ENCODE measurements around the gene SYT13.
A peak's percentile ranks its signal among the peaks of the same experiment; 100 is the strongest.

SYT13 gene

DNA sequence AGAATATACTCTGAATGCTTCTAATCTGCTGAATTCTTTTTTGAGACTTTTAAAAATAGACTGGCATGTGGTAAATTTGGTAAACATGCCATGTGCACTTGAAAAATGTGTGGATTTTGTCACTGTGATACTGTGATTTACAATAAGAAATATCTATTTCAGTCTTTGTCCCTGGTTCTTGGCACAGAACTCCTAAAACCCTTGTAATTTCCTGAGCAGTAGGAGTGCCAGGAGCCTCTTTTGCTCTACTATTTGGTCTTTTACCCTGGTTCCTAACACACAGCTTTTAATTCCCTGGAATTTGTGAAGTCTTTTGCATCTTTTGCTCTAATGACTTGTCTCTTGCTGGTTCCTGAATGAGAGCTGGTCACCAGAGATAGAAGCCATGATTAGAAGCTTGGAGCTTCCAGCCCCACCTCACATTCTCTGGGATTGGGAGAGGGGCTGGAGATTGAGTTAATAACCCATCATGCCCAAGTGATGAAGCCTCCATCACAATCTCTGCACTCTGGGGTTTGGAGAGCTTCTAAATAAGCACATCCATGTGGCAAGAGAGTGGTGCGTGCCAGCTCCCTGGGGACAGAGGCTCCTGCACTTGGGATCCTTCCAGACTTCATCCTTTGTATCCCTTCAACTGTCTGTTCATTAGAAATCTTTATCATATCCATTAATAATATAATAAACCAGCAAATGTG, 27.2 kb upstream of the SYT13 start:
- DNase-seq (ENCODE audit: low read depth in 3 of 3) = no peak

DNA sequence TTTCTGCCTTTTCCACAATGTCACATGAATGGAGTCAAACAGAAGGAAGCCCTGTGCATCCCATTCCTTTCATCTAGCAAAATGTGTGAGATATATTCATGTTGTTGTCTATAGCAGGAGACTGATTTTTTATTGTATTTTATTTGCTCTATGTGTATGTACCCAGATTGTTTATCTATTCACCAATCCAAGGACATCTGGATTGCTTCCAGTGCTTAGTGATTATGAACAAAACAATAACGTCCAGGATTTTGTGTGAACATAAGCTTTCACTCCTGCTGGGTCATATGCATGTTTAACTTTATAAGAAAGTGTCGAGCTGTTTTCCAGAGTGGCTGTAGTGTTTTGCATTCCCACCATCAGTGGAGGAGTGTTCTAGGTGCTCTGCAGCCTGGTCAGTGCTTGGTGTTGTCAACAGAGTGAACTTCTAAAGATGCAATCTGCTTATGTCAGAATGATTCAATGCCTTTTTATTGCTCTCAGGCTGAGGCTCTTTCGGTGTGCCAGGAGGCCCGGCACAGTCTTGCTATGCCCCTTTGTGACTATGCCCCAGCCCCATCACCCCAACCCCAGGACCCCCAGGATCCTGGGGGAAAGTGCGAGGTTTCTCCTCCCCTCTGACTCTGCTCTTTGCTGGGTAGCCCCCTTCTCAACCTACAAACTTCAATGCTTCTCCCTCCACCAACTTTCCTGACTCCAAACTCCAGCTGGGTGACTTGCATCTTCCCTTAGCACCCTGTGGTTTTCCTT, 19.9 kb upstream of the SYT13 start:
- DNase-seq (ENCODE audit: low read depth in 3 of 3) = no peak

DNA sequence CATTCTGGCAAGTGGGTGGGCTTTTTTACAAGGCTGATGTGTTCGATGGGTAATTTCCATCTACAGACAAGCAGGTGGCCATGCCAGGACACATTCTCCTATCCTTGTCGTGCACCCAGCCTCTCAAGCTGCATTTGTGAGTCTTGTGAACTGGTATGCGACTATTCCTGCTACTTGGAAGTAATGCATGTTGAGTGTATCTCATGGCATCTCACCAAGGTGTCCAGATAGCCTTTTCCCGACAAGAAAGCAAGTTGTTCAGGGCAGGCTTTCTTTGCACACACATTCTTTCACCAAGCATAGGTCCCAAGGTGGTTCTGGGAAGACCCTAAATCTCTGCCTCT, 18.8 kb upstream of the SYT13 start:
- no peak for DNase-seq (ENCODE audit: low read depth in 3 of 3)

DNA sequence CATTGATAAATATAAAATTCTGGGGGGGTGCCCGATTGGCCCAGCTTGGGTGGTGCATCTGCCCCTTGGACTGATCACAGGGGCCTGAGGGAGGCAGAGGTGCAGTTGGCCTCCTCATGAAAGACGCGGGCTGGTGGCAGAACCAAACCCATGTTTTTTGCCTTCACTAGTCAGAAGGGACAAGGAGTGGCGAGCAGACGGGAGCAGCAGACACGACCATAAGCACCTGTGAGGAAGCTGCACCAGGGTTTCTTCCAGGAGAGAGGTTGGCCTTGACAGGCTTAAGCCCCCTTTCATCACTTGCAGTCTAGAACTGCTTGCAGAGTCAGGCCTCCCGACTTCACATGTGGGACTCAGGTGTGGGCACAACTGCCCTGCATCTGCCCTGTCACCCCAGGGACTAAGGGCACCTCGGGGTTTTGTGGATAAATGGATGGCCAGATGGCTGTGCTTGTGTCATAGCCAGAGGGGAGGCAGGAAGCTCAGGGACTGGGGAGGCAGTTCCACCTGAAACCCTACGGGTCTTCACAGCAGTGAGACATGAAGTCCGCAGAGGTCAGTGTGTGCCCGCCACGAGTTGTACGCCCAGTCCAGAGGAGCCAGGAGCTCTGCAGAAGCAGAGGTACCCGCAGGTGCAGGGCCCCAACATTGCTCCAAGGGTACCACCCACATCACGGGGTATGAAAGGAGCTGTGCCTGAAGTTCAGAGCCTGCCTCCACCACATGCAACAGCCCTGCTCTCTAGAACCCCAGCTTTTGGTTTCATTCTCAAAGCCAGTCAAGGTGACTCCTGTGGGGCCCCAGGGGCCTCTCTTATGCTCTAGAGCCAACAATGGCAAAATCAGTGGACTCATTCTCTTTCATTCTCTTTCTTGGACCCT, 18.2 kb upstream of the SYT13 start:
- DNase-seq (ENCODE audit: low read depth in 3 of 3) = no peak

DNA sequence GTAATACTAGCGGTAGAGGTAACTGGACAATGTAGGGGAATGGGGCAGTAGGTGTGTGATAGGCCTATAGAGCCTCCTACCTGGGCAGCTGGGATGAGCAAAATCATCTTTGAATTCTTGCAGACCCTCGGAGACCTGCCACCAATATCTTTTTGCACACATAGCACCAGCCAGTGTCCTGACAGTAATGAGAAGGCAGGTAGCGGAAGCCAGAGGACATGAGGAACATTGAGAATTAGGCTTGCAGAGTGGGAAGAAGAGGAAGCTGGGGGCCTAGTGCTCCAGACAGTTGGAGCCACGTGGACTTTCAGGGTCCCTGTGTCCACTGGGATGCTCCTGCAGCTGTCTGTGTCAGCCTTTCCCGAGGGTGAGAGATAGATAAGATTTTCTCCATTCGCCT, 17.2 kb upstream of the SYT13 start:
- no peak for DNase-seq (ENCODE audit: low read depth in 3 of 3)

DNA sequence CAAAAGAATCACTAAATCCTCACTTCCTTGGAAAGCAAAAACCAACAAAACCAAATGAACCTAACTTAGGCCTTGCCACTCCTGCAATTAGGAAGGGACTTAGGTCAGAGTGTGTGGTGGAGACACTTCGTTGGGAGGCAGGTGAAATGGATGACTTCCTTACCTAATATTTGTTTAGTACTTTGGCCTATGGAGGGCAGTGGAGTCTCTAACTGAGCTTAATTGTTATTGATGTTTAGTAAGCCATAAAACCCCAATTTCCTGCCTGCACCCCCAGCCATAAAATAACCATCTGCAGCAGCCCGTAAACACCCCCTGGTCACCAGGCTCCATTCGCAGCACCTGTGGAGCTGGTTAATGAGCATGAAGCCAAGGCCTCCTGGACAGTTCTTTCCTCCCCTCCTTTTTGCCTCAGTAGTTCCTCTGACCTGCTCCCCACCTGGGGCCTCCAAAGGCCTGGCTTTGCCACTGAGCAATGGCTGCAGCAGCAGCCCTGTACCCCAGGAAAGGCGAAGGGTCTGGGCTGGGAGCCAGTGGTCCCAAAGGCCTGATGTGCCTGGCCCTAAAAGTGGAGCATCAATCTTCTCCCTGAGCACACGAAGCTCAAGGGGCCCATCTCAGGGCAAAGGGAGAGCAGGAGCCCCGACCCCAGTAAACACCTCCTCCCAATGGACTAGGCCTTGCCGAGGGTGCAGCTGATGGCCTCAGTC, 15.6 kb upstream of the SYT13 start:
- no peak for DNase-seq (ENCODE audit: low read depth in 3 of 3)

DNA sequence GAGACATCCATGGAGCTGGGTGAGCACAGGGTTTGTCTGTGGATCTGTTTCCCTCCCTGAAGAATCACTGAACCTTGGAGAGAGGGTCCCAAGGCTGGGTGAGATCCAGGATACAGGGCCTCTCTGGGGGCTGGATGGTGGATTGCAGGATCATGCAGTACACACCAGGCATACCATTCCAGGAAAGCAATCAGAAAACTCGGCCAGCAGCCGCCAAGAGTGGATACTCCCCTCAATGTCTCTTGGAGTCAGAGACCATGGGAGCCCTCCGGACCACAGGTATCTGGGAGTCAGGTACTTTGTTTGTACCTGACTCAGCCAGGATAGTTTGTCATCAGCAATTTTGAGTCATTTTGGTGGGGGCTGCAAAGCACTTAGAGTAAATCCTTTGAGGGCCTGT, 14.6 kb upstream of the SYT13 start:
- no peak for DNase-seq (ENCODE audit: low read depth in 3 of 3)

DNA sequence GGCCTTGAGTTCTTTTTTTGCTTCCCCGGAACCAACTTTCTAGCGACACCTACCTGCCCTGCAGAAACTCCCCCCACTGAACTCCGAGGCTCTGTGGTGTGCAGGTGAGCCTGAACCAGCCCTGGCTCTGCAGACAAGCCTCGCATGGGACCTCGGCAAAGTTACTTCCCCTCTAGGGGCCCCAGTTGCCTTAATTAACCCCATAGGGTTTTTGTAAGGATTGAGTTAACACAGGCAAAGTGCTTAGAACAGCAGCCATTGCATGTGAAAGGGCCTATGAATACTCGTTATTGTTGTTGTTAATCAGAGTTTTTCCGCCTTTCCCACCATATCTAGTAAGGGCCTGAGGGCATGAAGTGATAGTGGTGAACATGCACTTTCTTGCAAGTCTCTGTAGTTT, 12.6 kb upstream of the SYT13 start:
- DNase-seq (ENCODE audit: low read depth in 3 of 3) = no peak

DNA sequence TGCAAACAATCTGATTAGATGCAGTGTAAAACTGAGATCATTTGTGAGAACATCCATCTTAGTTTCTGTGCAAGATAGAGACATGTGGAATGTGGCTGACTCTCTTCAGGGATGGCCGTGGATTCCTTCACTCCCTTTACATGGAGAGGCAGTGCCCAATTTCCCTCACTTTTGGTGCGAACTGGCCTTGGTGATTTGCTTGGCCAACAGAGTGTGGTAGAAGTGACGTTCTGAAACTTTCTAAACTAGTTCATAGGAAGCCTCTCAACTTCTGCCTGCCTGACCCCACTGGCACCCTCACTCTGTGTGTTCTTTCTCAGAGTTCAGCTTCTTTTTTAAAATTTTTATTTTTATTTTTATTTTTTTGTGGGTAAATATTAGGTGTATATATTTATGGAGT, 9.9 kb upstream of the SYT13 start:
- no peak for DNase-seq (ENCODE audit: low read depth in 3 of 3)

DNA sequence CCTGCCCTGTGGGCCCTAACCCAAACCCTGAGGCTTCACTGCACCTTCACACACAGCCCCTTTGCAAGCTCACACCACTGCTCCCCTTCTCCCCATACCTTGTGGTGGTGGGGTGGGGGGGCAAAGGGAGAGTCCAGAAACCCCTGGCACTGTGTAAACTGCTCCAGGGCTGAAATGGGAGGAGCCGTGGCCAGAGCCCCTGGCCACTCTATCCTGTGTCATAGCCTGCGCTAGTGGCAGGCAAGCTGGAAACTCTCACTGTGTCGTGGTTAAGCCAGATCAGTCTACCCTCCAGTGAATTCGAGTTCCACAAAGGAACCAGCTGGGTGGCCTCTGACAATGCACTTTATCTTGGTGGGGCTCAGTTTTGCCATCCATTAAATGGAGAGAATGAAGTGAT, 8.4 kb upstream of the SYT13 start:
- DNase-seq (ENCODE audit: low read depth in 3 of 3) = no peak

DNA sequence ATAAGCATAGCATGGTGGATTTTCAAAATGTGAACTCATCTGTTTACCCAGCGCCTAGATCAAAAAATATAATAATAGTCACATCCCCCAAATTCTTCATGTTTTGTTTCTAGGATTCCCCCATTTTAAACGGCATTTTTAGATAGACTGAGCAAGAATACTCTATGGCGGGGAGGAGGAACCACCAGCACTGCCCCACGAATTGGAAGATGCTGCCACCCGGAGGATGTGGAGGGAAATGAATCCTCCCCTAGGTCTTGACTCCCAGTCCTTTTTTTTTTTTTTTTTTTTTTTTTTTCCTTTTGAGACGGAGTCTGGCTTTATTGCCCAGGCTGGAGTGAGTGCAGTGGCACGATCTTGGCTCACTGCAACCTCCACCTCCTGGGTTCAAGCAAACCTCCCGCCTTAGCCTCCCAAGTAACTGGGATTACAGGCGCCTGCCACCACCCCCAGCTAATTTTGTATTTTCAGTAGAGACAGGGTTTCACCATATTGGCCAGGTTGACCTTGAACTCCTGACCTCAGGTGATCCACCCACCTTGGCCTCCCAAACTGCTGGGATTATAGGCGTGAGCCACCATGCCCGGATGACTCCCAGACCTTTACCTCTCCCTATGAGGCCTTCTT, 7.5 kb upstream of the SYT13 start:
- peak; percentile 7 to 32 (median 20) for DNase-seq (ENCODE audit: low read depth in 3 of 3)

DNA sequence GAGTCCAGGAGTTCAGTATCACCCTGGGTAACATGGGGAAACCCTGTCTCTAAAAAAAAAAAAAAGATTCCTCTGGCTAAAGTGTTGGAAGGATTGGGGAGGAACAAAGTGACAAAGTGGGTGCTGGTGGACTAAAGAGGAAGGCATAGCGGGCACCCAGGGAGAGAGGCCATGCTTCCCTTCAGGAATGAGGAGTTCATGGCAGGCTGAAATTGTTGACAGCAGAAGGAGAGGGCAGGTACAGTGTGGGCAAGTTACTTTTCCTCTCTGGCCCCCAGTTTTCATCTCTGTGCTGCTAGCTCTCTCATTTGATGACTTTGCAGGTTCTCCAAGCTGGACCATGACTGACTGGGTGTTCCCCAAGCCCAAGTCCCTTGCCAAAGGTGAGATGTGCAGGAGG, 4.4 kb upstream of the SYT13 start:
- no peak for DNase-seq (ENCODE audit: low read depth in 3 of 3)

DNA sequence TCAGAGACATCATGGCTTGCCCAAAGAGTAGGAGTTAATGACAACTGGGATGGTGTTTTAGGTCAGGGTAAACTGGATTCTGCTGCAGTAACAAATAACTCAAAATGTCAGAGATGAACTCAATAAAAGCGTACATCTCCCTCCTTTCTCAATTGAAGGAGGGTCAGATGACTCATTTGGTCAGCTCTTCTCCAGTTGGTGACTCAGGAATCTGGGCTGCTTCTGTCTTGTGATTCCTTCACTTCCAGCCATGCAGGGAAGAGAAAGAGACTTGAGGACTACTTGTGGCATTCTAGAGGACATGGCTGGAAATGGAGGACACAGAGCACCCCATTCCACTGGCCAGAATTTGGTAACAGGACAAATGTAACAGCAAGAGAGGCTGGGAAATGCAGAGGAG, 3.2 kb upstream of the SYT13 start:
- no peak for DNase-seq (ENCODE audit: low read depth in 3 of 3)

DNA sequence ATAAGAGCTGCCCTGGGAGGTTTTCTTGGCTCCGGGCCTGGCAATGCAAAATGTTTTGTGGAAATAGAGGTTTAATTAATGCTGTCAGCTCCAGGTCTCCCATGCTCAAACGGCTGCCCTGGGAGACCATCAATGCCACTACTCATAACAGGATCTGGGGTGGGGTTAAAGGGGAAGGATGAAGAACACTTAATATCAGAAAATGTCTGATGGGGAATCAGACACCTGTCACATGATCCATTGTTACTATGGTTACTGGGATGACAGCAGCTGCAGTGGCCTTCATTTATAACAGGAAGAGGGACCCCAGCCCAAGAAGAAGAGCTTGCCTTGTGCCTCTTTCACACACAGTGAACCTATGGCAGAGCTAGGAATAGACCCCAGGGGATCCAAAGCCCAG, 2.2 kb upstream of the SYT13 start:
- no peak for DNase-seq (ENCODE audit: low read depth in 3 of 3)

DNA sequence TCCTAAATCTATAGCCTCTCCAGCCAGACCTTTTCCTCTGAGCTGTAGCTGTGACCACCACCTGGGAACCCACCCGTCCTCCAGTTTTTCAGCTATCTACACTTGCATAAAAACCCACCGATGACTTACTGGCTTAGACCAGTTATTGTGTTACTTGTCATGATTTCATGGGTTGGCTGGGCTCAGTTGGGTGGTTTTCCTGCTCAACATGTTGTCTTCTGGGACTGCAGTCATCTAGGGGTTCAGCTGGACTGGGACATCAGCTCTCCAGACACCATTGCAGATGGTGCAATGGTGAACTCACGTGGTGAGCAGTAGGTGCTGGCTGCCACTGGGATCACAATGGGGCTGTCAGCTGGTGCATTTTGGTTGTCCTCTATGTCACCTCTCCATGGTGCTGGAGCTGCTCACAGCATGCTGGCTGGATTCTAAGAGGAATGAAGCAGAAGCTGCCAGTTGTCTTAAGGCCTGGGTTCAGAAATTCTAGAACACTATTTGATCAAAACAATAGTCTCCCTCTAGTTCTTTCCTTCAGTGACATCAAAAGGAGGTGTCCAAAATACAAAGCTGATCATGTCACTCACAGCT, 1.3 kb upstream of the SYT13 start:
- DNase-seq (ENCODE audit: low read depth in 3 of 3) = no peak

DNA sequence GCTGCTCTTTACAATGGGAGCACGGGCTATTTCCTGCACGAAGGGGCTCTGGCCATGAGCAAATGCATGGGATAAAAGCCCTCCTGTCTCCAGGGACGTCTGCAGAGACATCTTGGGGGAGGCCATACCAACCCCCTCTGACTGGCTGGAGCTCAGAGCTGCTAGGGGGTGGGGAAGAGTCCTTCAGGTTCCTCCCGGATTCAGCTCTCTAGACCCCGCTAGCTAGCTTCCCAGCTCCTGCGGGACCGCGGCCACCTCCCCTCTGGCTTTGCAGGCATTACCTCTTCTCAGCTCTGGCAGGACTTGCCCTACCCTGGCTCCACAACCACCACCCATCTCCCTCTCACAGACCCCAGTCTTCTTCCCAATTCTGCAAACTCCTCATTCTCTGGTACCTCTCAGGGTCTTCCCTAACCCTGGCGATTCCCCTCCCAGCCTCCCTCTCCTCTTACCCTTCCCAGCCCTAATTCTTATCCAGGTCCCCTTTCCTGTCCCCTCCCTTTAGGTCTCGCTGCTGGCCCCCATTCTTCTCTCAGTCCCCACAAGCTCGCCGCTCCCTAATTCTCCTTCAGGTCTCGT, 802 bp downstream of the SYT13 start:
- no peak for DNase-seq (ENCODE audit: low read depth in 3 of 3)

DNA sequence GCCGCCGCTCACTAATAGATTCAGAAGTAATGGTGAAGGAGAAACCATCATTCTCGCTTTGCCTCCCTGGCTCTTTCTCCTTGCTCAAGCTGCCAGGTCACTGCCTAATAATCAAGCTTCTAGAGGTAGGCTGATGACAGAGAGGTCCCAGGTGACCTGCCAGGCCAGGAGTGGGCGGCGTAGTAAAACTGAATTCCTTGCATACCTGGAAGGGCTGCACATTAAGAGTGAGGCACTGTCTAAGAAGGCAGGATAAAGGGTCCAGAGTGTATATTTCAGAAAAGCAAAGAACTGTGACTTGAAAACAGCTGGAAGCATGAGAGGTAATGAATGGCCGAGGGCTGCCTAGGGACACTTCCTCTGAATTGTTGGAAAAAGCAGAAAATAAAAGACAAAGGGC, 4.1 kb downstream of the SYT13 start:
- DNase-seq (ENCODE audit: low read depth in 3 of 3) = no peak

DNA sequence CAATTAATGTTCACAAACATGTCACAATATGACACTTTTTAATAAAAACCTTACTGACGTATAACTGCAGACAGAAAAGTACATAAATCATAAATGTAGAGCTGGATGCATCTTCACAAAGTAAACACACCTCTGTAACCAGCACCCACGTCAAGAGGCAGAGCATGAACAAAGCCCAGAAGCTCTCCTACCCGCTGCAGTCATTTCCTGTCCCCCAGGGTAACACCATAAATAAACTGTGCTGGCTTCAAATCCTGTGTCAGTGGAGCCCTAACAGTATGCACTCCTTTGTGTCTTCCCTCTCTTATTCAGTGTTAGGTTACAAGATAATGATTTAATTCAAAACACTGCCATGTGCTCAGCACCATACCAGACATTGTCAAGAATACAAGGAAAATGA, 5.7 kb downstream of the SYT13 start:
- no peak for DNase-seq (ENCODE audit: low read depth in 3 of 3)

DNA sequence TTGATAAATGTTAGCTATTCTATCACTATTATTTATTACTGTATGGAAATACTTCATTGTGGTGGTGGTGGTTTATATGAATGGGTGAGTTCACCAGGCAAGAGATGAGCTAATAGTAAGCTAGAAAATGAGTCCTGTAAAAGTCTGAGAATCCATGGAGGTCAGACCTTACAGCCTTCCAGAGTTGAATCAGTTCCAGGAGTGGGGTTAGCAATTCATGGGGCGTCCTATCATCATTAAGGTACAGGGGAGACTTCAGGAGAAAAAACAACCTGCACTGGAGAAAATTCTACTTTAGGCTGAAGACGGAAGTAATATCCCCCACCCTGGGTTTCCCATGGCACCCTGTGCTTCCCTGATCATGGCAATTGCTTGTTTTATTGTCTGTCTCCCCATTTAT, 6.5 kb downstream of the SYT13 start:
- no peak for DNase-seq (ENCODE audit: low read depth in 3 of 3)

DNA sequence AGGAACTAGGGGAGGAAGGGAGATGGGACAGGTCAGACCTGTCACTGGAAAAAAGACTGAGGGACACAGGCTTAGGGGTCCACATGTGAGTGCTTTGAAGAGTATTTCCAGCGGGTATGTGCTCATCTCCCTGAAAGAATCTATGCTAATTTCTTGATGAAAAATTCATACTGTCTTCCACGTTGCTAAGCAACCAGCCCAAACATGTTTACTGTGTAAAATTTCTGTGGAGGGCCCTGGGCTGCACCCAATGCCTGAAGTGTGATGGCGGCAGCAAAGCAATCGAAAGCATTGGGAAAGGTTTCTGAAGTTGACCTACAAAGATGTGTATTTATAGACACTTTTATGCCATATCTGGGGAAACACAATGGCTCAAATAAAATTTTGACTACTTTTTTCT, 7.4 kb downstream of the SYT13 start:
- DNase-seq (ENCODE audit: low read depth in 3 of 3) = no peak

DNA sequence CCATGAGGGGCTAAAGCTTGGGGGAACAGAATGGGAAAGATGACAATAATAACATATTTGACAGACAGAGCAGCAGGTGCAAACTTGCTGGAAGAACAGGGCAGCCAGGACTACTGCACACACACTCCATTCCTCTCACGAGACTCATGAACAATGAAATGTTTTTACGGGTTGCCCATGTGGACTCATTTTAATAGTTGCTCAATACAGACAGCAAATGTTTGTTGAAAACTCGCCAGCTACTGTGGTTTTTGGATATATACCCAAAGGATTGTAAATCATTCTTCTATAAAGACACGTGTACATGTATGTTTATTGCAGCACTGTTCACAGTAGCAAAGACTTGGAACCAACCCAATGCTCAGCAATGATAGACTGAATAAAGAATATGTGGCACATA, 10.3 kb downstream of the SYT13 start:
- DNase-seq (ENCODE audit: low read depth in 3 of 3) = no peak
